ENCODE data around the gene RUBCN.
"Not testable (repeated sequence)": the region's sequence is repeated elsewhere in the genome, so short reads cannot be mapped to it uniquely, and the experiment has no call there.

Gene RUBCN

GRCh38 chr3:197733042-197733441 lies 3.7 kb downstream of the RUBCN start:
- DNase-seq = no peak

GRCh38 chr3:197731483-197731882 lies 5.2 kb downstream of the RUBCN start:
- DNase-seq = not testable (repeated sequence)

GRCh38 chr3:197730770-197731169 lies 5.9 kb downstream of the RUBCN start:
- DNase-seq = not testable (repeated sequence)

- no peak for DNase-seq
Measured at GRCh38 chr3:197730200-197730599, 6.5 kb downstream of the RUBCN start.

GRCh38 chr3:197728487-197728886 lies 8.2 kb downstream of the RUBCN start:
- DNase-seq = no peak

- DNase-seq = not testable (repeated sequence)
Measured at GRCh38 chr3:197727878-197728277, 8.8 kb downstream of the RUBCN start.

GRCh38 chr3:197722734-197723133 lies 14.0 kb downstream of the RUBCN start:
- no peak for DNase-seq

- no peak for DNase-seq
Measured at GRCh38 chr3:197720694-197721093, 16.0 kb downstream of the RUBCN start.

GRCh38 chr3:197718891-197719290 lies 17.8 kb downstream of the RUBCN start:
- no peak for DNase-seq

- no peak for DNase-seq
Measured at GRCh38 chr3:197714251-197714650, 22.5 kb downstream of the RUBCN start.

- no peak for DNase-seq
Measured at GRCh38 chr3:197713477-197713822, 23.3 kb downstream of the RUBCN start.

GRCh38 chr3:197711973-197712707 lies 24.6 kb downstream of the RUBCN start:
- no peak for DNase-seq

- DNase-seq = not testable (repeated sequence)
Measured at GRCh38 chr3:197710965-197711364, 25.7 kb downstream of the RUBCN start.

GRCh38 chr3:197709135-197709534 lies 27.6 kb downstream of the RUBCN start:
- no peak for DNase-seq

- no peak for DNase-seq
Measured at GRCh38 chr3:197706658-197707057, 30.0 kb downstream of the RUBCN start.

- no peak for DNase-seq
Measured at GRCh38 chr3:197701841-197702240, 34.9 kb downstream of the RUBCN start.

- DNase-seq = no peak
Measured at GRCh38 chr3:197700095-197700494, 36.6 kb downstream of the RUBCN start.

GRCh38 chr3:197697355-197697754 lies 39.3 kb downstream of the RUBCN start:
- DNase-seq = no peak

- no peak for DNase-seq
Measured at GRCh38 chr3:197694251-197694650, 42.5 kb downstream of the RUBCN start.

- no peak for DNase-seq
Measured at GRCh38 chr3:197692641-197693040, 44.1 kb downstream of the RUBCN start.

GRCh38 chr3:197690754-197691153 lies 46.0 kb downstream of the RUBCN start:
- no peak for DNase-seq

- DNase-seq = no peak
Measured at GRCh38 chr3:197687570-197687969, 49.1 kb downstream of the RUBCN start.

GRCh38 chr3:197686899-197687298 lies 49.8 kb downstream of the RUBCN start:
- no peak for DNase-seq

- no peak for DNase-seq
Measured at GRCh38 chr3:197685546-197685945, 51.2 kb downstream of the RUBCN start.

- no peak for DNase-seq
Measured at GRCh38 chr3:197683191-197683590, 53.5 kb downstream of the RUBCN start.

Measured in NCI-H1105 (cell line).